Vagina (tissue), 2 donors: ENCODE data around the gene NAV2. TPM values are rescaled to one million over a fixed set of nuclear protein-coding genes. Genes with fewer than 3 reads are reported as not detected.

ENCODE experiments used
- DNase-seq, 2 donors: peaks; one replicate each; pipeline ENCODE4 v3.0.0-alpha.2; 2017; ENCODE audit errors: extremely low spot score in 2 of 2
- H3K27ac ChIP-seq: fragments of 200-600 bp; sonication (generic); one replicate; pipeline ENCODE4 v1.5.1; 2019
- H3K27me3 ChIP-seq: fragments of 200-600 bp; sonication (generic); one replicate; pipeline ENCODE4 v1.5.1; 2019
- H3K36me3 ChIP-seq, 2 donors: fragments of 200-600 bp; sonication (generic); one replicate each; pipeline ENCODE4 v1.5.1; 2017 to 2019
- H3K4me1 ChIP-seq: fragments of 200-600 bp; sonication (generic); one replicate; pipeline ENCODE4 v1.5.1; 2019
- H3K4me3 ChIP-seq, 2 donors: fragments of 200-600 bp; sonication (generic); 1 replicate in 1 of 2; 2 replicates in 1 of 2; pipeline ENCODE4 v1.5.1; 2016 to 2019
- H3K9me3 ChIP-seq: fragments of 200-600 bp; sonication (generic); one replicate; pipeline ENCODE4 v1.5.1; 2019
- POLR2A ChIP-seq, 2 donors: fragments of 450-650 bp; IDR thresholded peaks; one replicate each; pipeline ENCODE4 v1.6.1; 2017; ENCODE audit warnings: antibody characterized with exemption in 2 of 2, mild to moderate bottlenecking in 2 of 2, moderate library complexity in 2 of 2
- POLR2AphosphoS5 ChIP-seq, 2 donors: sonication (generic); formaldehyde crosslinking; IDR thresholded peaks; one replicate each; pipeline ENCODE4 v1.9.0; 2017; ENCODE audit warnings: antibody characterized with exemption in 2 of 2, mild to moderate bottlenecking in 2 of 2, low read depth in 1 of 2; ENCODE audit not compliant: insufficient read depth in 1 of 2
- intact Hi-C: fragments of 100-400 bp; cut with DNase I; formaldehyde crosslinking; loops from one replicate; pipeline ENCODE4 v1.15.1; 2023
- total RNA-seq: library from RNA; depleted of rRNA; stranded (reverse); fragments of >200 nt; gene quantifications from one replicate; pipeline ENCODE4 v1.2.3, GENCODE V29; 2016
- TF ChIP-seq, protein P1 (sequence below), 3 experiments: fragments of 450-650 bp in 2 of 3; fragments of 200-600 bp in 1 of 3; sonication (generic) in 1 of 3; IDR thresholded peaks; one replicate each; pipeline ENCODE4 v1.5.1; 2017 to 2019; ENCODE audit warnings: antibody characterized with exemption in 3 of 3, mild to moderate bottlenecking in 2 of 3, moderate library complexity in 2 of 3

The NAV2 gene
- total RNA-seq, 1 donor from 2014 or later = 25.3 TPM

DNA sequence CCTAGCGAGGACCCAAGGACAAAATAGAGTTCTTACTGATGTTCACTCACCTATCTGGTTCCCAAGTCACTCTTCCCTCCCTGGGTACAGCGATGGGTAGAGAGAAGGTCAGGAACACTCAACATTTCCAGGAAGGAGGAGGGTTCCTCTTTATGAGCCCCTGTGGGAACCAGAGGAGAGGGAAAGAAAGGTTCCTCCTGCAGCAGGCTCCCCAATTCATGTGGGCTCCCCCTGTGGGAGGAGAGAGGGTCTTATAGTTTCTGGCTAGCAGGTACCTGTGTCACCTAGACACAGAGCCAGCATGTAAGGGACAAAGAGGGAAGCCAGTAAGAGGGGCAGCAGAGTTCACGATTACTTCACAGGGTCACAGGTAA is 354.1 kb downstream of the NAV2 start:
- H3K27ac ChIP-seq = no peak overlapping the region
- DNase-seq = no peak
- no peak overlapping the region for H3K4me3 ChIP-seq
- no peaks in the 10 kb centered on the region for H3K4me1 ChIP-seq
- H3K9me3 ChIP-seq = no peaks in the 10 kb centered on the region
- H3K36me3 ChIP-seq = no peaks in the 10 kb centered on the region
- intact Hi-C loops = no loop called here
- no peak for TF ChIP-seq POLR2A (IDR thresholded peaks at IDR 0.05)
- H3K27me3 ChIP-seq = no peaks in the 10 kb centered on the region

DNA sequence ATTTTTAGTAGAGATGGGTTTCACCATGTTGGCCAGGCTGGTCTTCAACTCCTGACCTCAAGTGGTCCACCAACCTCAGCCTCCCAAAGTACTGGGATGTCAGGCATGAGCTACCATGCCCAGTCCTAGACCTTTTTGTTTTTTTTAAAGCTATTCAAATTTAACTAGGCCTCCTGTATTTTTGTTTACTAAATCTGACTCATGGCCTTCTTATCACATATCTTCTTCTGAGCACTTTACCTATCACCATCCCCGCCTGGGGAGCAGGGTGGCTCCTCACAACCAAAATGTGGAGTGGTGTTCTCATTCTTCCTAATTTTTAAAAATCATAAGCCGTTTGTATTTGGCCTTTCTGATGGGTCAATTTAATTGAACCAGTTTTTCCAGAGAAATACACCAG is 355.0 kb downstream of the NAV2 start:
- no peaks in the 10 kb centered on the region for H3K4me1 ChIP-seq
- TF ChIP-seq, protein P1, sequence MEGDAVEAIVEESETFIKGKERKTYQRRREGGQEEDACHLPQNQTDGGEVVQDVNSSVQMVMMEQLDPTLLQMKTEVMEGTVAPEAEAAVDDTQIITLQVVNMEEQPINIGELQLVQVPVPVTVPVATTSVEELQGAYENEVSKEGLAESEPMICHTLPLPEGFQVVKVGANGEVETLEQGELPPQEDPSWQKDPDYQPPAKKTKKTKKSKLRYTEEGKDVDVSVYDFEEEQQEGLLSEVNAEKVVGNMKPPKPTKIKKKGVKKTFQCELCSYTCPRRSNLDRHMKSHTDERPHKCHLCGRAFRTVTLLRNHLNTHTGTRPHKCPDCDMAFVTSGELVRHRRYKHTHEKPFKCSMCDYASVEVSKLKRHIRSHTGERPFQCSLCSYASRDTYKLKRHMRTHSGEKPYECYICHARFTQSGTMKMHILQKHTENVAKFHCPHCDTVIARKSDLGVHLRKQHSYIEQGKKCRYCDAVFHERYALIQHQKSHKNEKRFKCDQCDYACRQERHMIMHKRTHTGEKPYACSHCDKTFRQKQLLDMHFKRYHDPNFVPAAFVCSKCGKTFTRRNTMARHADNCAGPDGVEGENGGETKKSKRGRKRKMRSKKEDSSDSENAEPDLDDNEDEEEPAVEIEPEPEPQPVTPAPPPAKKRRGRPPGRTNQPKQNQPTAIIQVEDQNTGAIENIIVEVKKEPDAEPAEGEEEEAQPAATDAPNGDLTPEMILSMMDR (IDR thresholded peaks at IDR 0.05) = no peak
- TF ChIP-seq POLR2A (IDR thresholded peaks at IDR 0.05) (no peak), POLR2AphosphoS5 (IDR thresholded peaks at IDR 0.05; ENCODE audit: insufficient read depth in 1 of 2, low read depth in 1 of 2) (no peak)
- H3K27me3 ChIP-seq = no peaks in the 10 kb centered on the region
- no peaks in the 10 kb centered on the region for H3K9me3 ChIP-seq
- no peaks in the 10 kb centered on the region for H3K36me3 ChIP-seq
- H3K4me3 ChIP-seq = no peak overlapping the region
- no peak overlapping the region for H3K27ac ChIP-seq
- intact Hi-C loops = no loop called here
- DNase-seq = no peak

DNA sequence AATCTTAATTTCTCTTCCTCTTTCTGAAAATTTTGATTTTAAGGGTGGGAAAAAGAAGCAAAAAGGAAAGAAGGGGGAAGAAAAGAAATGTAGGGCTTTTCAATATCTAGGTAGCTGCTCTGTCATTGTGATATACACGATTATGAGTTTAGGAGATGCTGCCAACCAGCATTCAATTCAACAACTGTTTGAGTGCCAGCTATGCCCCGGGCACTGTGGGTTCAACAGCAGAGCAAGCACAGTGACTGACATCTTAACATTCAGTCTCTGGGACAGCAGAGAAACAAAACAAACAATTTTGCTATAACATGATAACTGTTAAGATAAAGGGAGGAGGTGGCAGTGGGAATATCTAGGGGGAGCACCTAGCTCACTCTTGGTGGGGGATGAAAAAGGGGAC is 356.1 kb downstream of the NAV2 start:
- Histone ChIP-seq H3K4me3 (no peak overlapping the region), H3K27ac (no peak overlapping the region), H3K4me1 (no peaks in the 10 kb centered on the region), H3K9me3 (no peaks in the 10 kb centered on the region), H3K36me3 (no peaks in the 10 kb centered on the region), H3K27me3 (no peaks in the 10 kb centered on the region)
- intact Hi-C loops = no loop called here
- TF ChIP-seq POLR2AphosphoS5 (IDR thresholded peaks at IDR 0.05; ENCODE audit: insufficient read depth in 1 of 2, low read depth in 1 of 2) = no peak
- TF ChIP-seq, protein P1 (IDR thresholded peaks at IDR 0.05) = no peak
- TF ChIP-seq POLR2A (IDR thresholded peaks at IDR 0.05) = no peak
- no peak for DNase-seq

DNA sequence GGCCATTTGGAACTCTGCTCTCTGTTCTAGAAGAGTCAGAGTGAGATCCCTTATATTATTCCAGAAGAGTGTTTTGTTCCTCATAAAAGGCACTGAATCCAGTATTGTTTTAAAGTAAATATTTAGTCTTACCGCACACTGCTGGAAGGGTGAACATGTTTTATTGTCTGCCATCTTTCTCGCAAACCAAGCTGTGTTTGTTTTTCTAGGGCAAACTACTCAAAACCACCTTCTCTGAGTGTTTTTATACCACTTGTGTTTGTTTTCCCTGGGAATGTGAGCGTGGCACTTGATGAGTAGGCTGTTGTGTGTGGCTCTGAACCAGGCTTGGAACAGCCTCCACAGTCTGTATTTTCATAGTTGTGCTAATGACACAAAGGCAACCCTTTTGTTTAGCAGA is 357.8 kb downstream of the NAV2 start:
- Histone ChIP-seq H3K27me3 (no peaks in the 10 kb centered on the region), H3K27ac (no peak overlapping the region), H3K36me3 (no peaks in the 10 kb centered on the region), H3K9me3 (no peaks in the 10 kb centered on the region), H3K4me1 (no peaks in the 10 kb centered on the region), H3K4me3 (no peak overlapping the region)
- TF ChIP-seq POLR2AphosphoS5 (IDR thresholded peaks at IDR 0.05; ENCODE audit: insufficient read depth in 1 of 2, low read depth in 1 of 2) (no peak), POLR2A (IDR thresholded peaks at IDR 0.05) (no peak)
- TF ChIP-seq, protein P1 (IDR thresholded peaks at IDR 0.05) = no peak
- intact Hi-C loops = no loop called here
- DNase-seq = no peak

DNA sequence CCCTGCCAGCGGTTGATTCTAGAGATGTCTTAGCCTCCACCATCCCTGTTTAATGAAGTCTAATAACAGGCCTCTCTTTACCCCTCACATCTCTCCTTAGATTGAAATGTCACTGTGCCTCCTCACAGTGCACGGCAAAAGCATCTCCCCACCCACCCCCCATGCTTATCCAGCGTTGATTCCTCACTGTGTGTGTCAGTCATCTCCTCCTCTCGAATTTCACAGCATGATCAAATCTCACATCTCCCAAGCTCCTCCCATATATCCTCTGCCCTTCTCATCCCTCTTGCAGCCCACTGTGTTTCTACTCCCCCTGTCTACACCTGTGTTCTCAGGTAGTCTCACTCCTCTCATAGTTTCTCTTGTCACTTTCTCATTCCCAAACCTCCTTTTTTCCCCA is 363.0 kb downstream of the NAV2 start:
- DNase-seq = no peak
- H3K27ac ChIP-seq = no peak overlapping the region
- no peak for TF ChIP-seq POLR2A (IDR thresholded peaks at IDR 0.05)
- TF ChIP-seq POLR2AphosphoS5 (IDR thresholded peaks at IDR 0.05; ENCODE audit: insufficient read depth in 1 of 2, low read depth in 1 of 2) = no peak
- TF ChIP-seq, protein P1 (IDR thresholded peaks at IDR 0.05) = no peak
- H3K4me1 ChIP-seq = no peaks in the 10 kb centered on the region
- no peak overlapping the region for H3K4me3 ChIP-seq
- H3K27me3 ChIP-seq = no peaks in the 10 kb centered on the region
- H3K9me3 ChIP-seq = no peaks in the 10 kb centered on the region
- peaks cover 0 to 13% of the 10 kb centered on the region in 2 donors for H3K36me3 ChIP-seq
- intact Hi-C loops = no loop called here

DNA sequence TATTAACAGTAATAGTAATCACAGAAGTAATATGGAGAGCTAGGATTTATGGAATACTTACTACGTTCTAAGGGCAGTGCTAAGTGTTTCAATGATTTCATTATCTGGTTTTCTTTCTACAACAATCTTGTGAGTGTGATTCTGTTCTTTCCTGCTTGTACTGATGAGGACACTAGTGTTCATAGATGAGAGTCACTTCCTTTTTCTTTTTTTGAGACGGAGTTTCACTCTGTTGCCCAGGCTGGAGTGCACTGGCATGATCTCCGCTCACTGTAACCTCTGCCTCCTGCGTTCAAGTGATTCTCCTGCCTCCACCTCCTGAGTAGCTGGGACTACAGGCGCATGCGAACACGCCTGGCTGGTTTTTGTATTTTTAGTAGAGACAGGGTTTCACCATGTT is 366.2 kb downstream of the NAV2 start:
- H3K4me3 ChIP-seq = no peak overlapping the region
- intact Hi-C loops = no loop called here
- H3K36me3 ChIP-seq = peaks cover 0 to 37% of the 10 kb centered on the region in 2 donors
- H3K27ac ChIP-seq = no peak overlapping the region
- H3K9me3 ChIP-seq = no peaks in the 10 kb centered on the region
- H3K4me1 ChIP-seq = no peaks in the 10 kb centered on the region
- no peak for TF ChIP-seq POLR2AphosphoS5 (IDR thresholded peaks at IDR 0.05; ENCODE audit: insufficient read depth in 1 of 2, low read depth in 1 of 2)
- TF ChIP-seq, protein P1 (IDR thresholded peaks at IDR 0.05) = no peak
- TF ChIP-seq POLR2A (IDR thresholded peaks at IDR 0.05) = no peak
- DNase-seq = no peak
- H3K27me3 ChIP-seq = no peaks in the 10 kb centered on the region
